HG03066 (cell line): ENCODE measurements around the gene RBM7.

Experiments used
- ATAC-seq: cut with Tn5 transposase; IDR thresholded peaks from one replicate; pipeline ENCODE4 v1.9.1; 2021; ENCODE audit warnings: low read depth; ENCODE audit not compliant: unreplicated experiment

RBM7 gene

DNA sequence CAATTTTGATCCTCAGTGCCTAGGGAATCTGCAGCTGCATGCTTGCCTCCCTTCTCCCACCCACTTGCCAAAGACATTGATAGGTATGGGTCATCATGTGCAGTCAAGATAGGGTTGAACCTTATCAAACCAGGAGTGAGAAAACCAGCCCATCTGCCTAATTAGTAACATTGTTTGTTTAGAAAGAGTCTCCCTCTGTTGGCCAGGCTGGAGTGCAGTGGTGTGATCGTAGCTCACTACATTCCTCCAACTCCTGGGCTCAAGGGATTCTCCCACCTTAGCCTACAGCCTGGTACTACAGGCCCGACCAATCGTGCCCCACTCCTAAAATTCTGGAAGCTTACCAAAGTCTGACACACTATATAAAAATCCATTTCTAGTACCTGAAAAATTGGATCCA, 4.7 kb upstream of the RBM7 start:
- no peak for ATAC-seq

DNA sequence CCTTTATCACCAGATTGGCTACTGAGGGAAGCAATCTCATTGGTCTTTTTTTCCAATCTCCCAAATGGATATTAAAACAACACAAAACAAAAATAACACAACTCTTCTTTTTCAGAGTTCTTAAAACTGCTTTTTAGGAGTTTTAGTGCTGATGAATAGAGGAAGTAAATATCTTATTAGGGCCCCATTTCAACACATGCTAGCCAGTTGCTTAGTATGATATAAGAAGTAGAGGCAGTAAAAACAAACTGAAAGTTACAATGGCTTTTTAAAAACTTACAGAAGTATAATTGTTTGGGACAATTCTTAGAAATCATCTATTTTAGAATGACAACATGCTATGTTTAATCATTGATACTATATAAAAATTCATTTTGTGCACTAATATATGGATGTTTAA, 3.5 kb upstream of the RBM7 start:
- ATAC-seq = no peak

DNA sequence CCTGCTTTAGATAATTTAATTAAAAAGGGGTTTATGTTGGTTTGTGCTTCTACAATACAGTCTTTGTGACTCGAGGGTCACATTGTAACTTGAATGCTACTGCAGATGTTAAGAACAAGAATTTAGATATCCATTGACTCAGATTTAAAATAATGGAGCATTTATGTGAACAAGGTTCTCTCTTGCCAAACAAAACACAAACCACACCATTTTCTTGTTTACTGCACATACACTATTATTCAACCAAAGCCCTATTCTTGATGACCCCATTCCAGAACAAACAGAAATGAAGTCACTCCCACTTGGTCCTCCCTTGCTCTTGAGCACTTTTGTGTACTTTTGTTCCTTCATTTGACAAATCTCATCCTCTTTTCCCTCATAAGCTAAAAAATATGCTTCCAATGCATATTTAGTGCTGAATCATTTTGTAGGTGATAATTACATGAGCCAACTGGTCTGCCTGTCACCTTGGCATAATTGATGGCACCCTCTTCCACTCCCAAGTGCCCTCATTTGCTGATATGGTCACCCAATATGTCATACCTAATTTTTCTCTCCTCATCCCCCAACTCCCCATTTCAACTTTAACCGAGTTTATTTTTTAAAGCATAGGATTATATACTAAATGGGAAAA, 3.0 kb upstream of the RBM7 start:
- no peak for ATAC-seq

DNA sequence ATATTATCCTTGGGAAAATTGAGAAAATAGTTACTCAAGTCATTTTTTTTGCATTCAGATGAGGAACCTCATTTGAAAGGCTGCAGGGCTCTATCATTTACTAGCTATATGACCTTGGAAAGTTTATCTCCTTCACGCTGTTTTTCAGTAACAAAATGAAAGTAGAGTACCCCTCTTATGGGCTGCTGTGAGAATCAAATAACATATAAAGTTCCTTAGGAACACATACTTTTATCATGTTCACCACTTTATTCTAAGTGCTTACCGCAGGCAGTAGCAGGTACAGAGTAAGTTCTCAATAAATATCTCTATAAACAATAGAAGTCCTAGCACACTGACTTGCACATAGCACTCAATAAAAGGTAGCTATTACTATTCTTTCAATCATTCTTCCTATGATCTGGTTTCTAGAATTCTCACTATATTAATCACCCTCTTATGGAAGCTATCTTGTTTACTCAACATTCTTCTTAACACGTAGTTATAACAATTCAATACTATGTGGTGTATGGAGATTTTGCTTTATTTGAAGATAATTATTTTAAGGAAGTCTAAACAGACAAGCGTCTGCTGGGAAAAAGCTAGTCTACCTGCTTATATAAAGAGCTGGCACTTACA, 2.1 kb upstream of the RBM7 start:
- ATAC-seq = no peak

DNA sequence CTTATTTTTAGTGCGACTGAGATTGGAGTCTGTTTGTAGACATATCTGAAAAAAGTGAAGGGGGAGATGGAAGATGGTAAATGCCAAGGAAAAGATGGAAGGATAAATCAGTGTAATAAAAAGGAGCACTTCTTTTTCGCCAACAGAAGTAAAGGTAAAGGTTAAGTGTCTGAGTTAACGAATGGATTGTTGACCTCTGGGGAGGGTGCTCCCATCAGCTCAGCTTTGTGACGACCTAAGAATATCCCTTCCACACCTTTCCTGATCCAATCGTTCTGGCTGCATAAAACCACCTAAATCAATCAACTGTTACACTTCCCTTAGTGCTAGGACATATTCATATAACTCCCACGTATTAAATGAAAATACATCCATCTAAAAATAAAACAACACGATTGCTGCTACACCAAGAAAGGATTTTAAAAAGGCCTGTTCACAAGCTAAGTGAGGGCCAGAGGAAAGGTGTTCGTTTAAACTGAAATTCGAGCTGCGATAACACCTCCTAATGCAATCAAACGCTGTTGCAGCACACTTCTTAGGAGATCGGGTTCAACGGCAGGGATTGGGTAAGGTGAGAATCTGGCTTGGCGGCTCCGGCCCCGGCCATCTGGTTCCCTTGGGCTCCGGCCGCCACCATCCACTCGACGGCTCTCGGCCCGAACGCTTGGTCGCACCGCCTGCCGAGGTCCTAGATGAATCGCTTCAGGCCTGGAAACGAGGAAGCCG, 813 bp upstream of the RBM7 start:
- ATAC-seq = peak; percentile 16

DNA sequence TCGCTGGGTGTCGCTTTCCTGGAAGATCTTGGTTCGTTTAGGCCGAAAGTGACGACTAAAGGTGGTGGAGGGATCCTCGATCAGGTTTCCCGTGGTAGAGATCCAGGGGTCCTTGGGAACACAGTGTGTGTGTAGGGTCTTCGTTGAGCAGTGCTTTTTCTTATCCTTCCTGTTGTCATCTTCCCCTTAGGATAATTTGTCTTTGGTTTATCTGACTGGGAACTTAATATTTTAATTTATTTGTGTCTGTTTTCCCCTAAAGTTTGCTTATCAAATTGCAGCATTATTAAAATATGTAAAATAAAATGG, 403 bp downstream of the RBM7 start:
- no peak for ATAC-seq

DNA sequence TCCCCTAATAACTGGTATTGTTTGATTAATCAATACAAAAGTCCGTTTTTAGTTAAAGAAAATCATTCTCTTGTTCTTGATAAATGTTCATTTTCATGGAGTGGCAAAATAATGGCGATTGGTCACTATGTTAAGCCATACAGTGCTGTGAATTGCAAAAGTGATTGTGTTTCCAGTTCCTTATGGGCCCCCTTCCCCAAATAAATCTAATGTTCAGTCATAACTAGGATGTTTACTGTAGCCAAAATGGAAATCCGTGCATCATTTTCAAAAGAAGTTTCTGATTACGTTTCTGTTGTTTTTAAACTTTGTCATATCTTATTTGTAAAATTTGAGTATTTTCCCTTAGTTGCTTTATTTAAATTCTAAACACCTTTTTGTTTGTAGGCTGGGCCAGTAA, 845 bp downstream of the RBM7 start:
- no peak for ATAC-seq

DNA sequence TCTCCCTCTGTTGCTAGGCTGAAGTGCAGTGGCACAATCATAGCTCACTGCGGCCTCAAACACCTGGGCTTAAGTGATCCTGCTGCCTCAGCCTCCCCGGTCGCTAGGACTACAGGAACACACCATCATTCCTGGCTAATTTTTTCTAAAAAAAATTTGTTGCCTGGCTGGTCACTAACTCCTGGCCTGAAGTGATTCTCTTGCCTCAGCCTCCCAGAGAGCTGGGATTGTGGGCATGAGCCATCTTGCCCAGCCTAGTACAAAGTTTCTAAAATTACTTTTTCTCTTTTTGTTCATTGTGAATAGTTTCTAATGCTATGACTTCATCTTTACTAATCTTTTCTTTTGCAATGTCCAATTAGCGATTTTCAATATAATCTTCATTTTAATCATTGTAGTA, 12.5 kb downstream of the RBM7 start:
- no peak for ATAC-seq

DNA sequence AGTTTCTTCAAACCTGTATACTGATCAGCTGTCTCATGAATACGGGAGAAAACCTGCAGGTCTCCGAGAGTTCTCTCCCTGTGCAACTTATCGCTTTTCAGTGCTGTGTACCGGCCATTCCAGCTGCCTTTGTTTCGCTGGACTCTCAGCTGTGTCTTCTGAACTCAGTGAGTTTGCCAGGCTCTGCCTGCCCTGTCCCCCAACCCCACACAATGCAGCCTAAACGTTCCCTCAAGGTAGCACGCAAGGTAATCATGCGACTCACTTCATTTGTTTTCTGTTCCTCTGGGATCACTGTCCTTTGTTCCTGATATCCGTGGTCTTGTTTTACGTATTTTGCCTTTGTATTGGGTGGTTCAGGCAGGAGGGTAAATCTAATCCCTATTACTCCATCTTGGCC, 13.5 kb downstream of the RBM7 start:
- ATAC-seq = no peak

DNA sequence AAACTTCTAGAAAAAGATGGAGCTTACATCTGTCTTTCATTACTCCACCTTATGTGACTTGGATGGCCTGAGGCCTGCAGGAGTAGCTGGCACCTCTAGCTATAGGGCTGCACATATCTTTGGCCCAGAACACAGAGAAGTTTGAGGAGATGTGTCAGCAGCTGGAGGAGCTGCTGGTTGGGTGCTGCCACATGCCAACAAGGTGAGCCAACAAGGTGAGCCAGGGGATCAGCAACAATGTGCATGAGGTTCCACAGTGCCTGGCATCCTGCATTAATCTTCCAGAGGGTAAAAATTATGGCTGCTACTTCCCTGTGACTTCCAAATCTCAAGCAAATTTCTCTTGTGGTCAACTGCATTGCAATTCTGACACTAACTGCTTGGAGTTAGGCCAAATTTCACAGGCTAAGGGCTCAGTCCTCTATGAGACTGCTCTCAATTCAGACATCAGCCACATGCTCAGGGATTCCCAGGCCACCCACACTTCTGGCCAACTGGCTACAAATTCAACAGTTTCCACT, 16.0 kb downstream of the RBM7 start:
- ATAC-seq = no peak

DNA sequence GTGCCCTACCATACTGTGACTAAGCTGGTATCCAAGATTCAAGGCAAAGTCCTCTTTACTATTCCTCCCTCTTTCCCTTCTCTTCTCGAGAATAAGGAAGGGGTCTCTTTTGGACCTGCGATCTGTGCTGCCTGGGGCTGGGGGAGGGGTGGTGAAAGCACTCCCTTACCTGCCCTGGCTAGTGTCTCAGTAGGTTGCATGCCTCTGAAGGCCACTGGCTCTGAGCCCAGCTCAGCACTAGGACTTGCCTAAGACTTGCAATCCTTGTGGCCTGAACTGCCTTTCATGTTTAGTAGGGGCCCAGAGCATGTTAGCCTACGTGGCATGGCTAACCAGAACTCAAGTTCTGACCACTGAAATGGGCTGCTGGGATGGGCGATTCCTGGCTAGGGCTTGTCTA, 25.8 kb downstream of the RBM7 start:
- no peak for ATAC-seq

DNA sequence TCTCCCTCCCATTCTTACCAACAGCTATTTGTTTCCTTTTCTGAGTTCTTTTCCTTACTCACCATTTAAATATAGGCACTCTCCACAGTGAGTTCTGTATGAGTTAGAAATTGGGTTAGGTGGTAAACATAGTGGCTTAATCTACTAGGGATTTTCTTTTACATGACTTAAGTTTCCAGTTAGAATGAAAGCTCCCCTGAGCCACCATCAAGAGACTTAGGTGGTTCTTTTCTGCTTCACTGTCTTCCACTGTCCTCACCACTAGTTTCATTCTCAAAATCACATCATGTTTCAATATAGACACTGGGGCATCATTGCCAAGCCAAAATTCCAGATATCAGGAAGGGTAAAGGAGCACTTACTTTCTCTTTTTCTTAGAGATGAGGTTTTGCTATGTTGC, 29.8 kb downstream of the RBM7 start:
- ATAC-seq = no peak

DNA sequence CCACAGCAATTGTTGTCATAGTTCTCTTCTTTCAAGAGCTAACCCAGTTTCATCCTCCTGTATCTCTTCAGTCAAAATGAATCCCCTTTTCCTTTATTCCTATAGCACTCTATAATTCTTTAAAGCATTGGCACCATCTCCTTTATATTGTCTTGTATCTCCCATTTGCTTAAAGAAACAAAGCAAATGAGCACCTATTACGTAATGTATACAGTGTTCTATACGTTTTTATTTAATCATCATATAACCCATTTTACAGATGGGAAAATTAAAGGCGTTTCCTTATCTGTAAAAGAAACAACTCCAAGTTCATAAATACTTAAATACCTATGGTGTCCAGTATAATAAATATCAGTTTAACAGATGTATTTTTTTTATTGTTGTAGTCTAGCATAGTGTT, 32.4 kb downstream of the RBM7 start:
- no peak for ATAC-seq

DNA sequence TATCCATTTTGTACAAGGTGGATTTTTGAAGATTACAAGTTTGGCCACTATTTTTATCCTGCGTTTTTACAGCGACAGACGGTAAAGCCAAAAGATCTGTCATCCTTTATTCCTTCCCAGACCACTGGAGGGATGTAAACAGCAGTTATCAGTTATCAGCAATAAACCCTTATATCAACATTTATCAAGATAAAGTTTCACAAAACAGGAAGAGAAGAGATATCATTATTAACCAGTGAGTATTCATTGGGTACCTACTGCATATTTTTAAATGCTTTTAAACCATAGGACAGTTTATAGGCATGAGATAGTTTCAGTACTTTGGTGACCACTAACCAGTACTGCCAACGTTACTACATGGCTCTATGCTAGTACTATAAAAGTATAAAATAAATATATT, 32.9 kb downstream of the RBM7 start:
- no peak for ATAC-seq

DNA sequence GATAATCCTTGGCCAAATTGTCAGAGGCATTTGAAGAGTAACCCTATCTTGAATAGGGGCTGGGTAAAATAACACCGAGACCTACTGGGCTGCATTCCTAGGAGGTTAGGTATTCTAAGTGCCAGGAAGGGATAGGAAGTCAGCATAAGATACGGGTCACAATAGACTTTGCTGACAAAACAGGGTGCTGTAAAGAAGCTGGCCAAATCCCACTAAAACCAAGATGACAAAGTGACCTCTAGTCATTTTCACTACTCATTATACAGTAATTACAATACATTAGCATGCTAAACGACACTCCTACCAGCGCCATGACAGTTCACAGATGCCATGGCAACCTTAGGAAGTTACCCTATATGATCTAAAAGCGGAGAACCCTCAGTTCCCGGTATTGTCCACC, 37.8 kb downstream of the RBM7 start:
- no peak for ATAC-seq

DNA sequence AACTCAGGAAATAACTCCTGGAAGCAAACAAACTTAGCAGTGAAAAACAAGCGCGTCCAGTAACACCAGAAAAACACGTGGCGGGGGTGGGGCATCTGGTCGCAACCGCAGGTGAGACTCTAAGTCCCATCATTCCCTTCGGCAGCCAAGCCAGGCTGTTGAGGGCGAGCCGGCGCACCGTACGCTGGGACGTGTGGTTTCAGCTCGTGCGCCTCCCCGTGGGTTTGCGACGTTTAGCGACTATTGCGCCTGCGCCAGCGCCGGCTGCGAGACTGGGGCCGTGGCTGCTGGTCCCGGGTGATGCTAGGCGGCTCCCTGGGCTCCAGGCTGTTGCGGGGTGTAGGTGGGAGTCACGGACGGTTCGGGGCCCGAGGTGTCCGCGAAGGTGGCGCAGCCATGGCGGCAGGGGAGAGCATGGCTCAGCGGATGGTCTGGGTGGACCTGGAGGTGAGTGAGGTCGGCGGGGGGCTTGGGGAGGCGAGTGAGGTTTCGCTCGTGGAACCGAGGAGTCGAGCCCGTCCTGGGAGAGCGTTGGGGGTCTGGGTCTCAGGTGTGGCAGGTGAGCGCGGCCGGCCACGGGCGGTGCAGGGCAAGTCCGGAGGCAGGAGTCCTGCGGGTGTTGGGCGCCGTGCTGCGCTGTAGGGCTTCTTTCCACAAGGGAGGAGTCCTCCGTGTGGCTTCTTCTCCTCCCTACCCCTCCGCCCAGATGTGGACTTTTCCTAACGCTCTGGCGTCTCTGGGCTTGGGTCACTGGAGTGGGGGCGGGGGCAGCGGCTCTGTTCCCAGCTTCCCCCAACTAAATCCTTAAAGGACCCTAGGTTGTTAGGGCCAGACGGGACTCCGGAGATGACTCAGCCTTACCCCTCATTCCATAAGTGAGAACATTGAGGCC, 39.0 kb downstream of the RBM7 start, which contains the start of gene REXO2:
TSS of gene REXO2 (plus strand) at position 239 of the 892 bp plus-strand sequence. CDS start at position 301, 62 bp downstream.
- peak; percentile 99 for ATAC-seq

DNA sequence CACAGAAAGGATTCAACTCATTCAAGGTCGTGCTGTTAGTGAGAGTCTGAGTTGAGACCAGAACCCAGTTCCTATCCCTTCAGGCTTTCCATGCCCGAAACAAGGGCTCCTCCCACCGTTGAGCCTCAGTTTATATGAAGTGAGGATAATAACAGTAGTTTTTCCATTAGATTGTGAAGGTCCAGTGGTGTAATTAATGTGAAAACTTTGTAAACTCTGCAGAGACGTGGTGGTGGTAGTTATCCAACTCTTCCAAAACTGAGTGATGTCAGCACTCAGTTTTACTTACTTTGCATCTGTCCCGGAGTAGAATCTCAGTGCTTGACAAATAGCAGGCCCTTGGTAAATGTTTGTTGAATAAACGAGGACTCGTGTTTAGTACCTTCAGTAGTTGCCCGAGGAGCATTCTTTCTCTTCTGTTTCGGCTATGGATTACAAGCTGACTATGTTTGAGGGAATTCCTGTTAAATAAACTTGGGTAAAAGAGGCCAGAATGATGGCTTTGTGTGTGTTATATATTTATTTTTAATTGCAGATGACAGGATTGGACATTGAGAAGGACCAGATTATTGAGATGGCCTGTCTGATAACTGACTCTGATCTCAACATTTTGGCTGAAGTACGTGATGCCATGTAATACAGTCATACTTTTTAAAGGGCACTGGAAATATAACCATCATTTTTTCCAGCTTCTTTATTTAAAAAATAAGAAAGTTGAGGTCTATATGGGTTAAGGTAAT, 39.8 kb downstream of the RBM7 start:
- no peak for ATAC-seq

DNA sequence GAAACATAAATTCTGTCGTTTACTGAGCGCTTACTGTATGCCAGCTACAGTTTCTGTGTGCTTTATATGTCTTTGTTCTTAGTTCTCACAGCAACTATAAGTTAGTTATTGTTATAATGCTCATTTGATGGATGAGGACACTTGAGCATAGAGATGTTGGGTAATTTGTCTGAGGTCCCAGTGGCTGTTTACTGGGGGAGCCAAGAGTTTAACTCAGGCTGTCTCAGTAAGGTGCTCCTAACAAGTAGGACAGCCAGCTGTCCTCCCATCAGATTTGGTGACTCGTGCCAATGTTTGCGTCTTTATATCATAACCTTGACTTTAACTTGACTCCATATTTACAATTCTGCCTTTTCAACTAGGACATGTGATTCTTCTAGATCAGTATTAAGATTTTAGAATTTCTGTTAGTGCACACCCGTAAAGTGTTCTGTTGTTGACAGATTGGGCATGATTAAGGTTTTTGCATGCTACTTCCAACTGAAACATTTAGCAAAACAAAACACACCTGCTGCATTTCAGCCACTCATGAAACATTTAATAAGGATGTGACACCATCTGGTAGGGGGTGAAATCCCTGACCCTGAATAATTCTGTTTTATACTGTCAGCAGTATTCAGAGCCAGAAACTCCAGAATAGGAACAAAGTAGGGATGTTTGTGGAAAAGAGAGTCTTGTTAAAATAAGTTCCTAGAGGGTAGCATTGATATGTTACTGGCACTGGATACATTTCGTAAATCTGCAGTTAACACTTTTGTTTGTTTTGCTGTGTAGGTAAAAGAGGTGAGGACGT, 40.7 kb downstream of the RBM7 start:
- ATAC-seq = no peak

DNA sequence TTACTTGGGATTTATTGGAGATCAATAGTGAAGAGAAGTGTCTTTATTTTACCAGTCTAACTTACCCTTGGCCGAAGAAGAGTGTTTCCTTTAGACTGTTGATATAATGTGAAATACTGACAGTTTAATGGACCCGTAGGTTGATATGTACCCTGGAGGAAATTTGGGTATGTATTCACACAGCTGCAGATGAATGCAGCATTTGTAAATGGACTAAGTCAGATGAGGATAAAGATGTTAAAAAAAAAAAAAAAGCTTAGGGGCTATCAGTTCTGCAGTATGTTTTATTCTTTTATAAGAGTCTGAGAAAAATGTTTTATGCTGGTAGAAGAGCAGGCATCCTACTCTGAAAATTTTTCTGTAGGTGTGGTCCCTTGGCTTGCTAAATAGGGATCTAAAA, 41.5 kb downstream of the RBM7 start:
- no peak for ATAC-seq

DNA sequence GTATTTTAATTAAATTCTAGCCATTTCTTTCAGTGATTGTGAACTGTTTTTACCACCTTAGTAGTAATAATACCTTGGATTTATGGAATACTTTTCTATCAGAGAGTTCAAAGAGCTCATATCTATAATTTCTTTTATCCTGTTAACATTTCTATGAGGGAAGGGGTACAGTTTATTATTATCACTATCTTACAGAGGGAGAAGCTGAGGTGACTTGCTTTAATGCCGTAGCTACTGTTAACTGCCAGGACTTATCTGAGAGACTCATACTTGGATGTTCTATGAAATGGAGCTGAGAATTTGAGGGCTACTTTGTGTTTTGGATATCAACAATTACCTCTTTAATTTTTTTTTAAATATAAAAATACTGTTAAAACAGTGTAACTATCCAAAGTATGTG, 42.1 kb downstream of the RBM7 start:
- ATAC-seq = no peak
